AG10803 (cell line): ENCODE data around the gene RARS2.

Experiments used
- DNase-seq: peaks from one replicate; pipeline ENCODE4 v3.0.0; 2010; ENCODE audit warnings: low read depth
- H3K4me3 ChIP-seq: 2 replicates; pipeline ENCODE4 v1.5.1; 2011; ENCODE audit warnings: mild to moderate bottlenecking, low read length, control low read depth
- CTCF ChIP-seq: conservative IDR thresholded peaks from 2 replicates; pipeline ENCODE4 v1.5.1; 2011; ENCODE audit warnings: mild to moderate bottlenecking, low read length, control low read depth, inconsistent platforms

RARS2 gene

GRCh38 chr6:87589693-87590416 is at the start of gene RARS2, which contains the start of gene ORC3:
Gene RARS2 (minus strand): TSS chr6:87589987. CDS start chr6:87589957, 30 bp downstream.
Gene ORC3 (plus strand): TSS chr6:87590135. CDS start chr6:87590169, 34 bp downstream.
- H3K4me3 ChIP-seq = peak within 1 kb of the TSS; percentile 100
- DNase-seq = peak; percentile 93
- TF ChIP-seq CTCF = no peak

- no peak for TF ChIP-seq CTCF
- no peak for DNase-seq
- H3K4me3 ChIP-seq = no peak overlapping the region
Observed at GRCh38 chr6:87639373-87639772, 49.6 kb upstream of the RARS2 start.

- H3K4me3 ChIP-seq = no peak overlapping the region
Observed at GRCh38 chr6:87637106-87637505, 47.3 kb upstream of the RARS2 start.

GRCh38 chr6:87636315-87636714 is 46.5 kb upstream of the RARS2 start:
- H3K4me3 ChIP-seq = no peak overlapping the region
- no peak for DNase-seq
- no peak for TF ChIP-seq CTCF

More at GRCh38 chr6:87637106-87637505, 47.3 kb upstream of the RARS2 start:
- no peak for TF ChIP-seq CTCF
- DNase-seq = no peak

- TF ChIP-seq CTCF = no peak
Observed at GRCh38 chr6:87633851-87634250, 44.1 kb upstream of the RARS2 start.

GRCh38 chr6:87630746-87631145 is 41.0 kb upstream of the RARS2 start:
- TF ChIP-seq CTCF = no peak
- no peak overlapping the region for H3K4me3 ChIP-seq
- no peak for DNase-seq

More at GRCh38 chr6:87633851-87634250, 44.1 kb upstream of the RARS2 start:
- no peak for DNase-seq
- no peak overlapping the region for H3K4me3 ChIP-seq

GRCh38 chr6:87628881-87629280 is 39.1 kb upstream of the RARS2 start:
- TF ChIP-seq CTCF = no peak
- peak; percentile 76 for DNase-seq
- no peak overlapping the region for H3K4me3 ChIP-seq
